CD14-positive monocyte (primary cell): Measurements from ENCODE around the gene PPM1K. TPM values are rescaled to one million over a fixed set of nuclear protein-coding genes. Genes with fewer than 3 reads are reported as not detected.

Experiments used
- DNase-seq, 3 donors: peaks; one replicate each; pipeline ENCODE4 v3.0.0-alpha.2; 2011 to 2022
- H2AFZ ChIP-seq: 2 replicates; pipeline ENCODE4 v1.6.0; 2012; ENCODE audit warnings: mild to moderate bottlenecking, low read depth, low read length, inconsistent platforms; ENCODE audit not compliant: insufficient read depth, poor library complexity, severe bottlenecking
- H3K27ac ChIP-seq, 2 donors: 1 replicate in 1 of 2; 2 replicates in 1 of 2; pipeline ENCODE4 v1.5.1; 2012 to 2013; ENCODE audit warnings: low read length in 2 of 2, control low read depth in 1 of 2, inconsistent platforms in 1 of 2, low read depth in 1 of 2, mild to moderate bottlenecking in 1 of 2
- H3K27me3 ChIP-seq, 2 donors: one replicate each; pipeline versions ENCODE4 v1.6.0 to v1.6.1; 2011 to 2013; ENCODE audit warnings: low read length in 2 of 2; ENCODE audit not compliant: control insufficient read depth in 2 of 2, insufficient read depth in 2 of 2
- H3K36me3 ChIP-seq, 2 donors: replicated peaks in 1 of 2; 1 replicate in 1 of 2; 2 replicates in 1 of 2; pipeline versions ENCODE4 v1.5.1 to v1.6.1; 2012 to 2013; ENCODE audit warnings: low read length in 2 of 2, control low read depth in 1 of 2, inconsistent platforms in 1 of 2, mild to moderate bottlenecking in 1 of 2; ENCODE audit not compliant: insufficient read depth in 2 of 2, control insufficient read depth in 1 of 2
- H3K4me1 ChIP-seq, 2 donors: 1 replicate in 1 of 2; 2 replicates in 1 of 2; pipeline versions ENCODE4 v1.5.1 to v1.6.1; 2012 to 2013; ENCODE audit warnings: low read length in 2 of 2, control low read depth in 1 of 2, inconsistent platforms in 1 of 2, mild to moderate bottlenecking in 1 of 2, moderate library complexity in 1 of 2; ENCODE audit not compliant: insufficient read depth in 2 of 2, control insufficient read depth in 1 of 2
- H3K4me2 ChIP-seq: replicated peaks from 2 replicates; pipeline ENCODE3; 2012; ENCODE audit warnings: low read length, moderate library complexity, mild to moderate bottlenecking; ENCODE audit not compliant: poor library complexity, severe bottlenecking; ENCODE audit errors: extremely low read depth
- H3K4me3 ChIP-seq, 3 experiments: fragments of 200-600 bp in 1 of 3; sonication (generic) in 1 of 3; replicated peaks in 1 of 3; 1 replicate in 2 of 3; 2 replicates in 1 of 3; pipeline ENCODE4 v1.5.1; 2011 to 2013; ENCODE audit warnings: low read length in 3 of 3, mild to moderate bottlenecking in 3 of 3, control low read depth in 2 of 3, low read depth in 2 of 3, inconsistent platforms in 1 of 3, moderate library complexity in 1 of 3
- H3K79me2 ChIP-seq: 2 replicates; pipeline ENCODE4 v1.6.0; 2012; ENCODE audit warnings: mild to moderate bottlenecking, control low read depth, inconsistent platforms, low read length, moderate library complexity; ENCODE audit not compliant: insufficient read depth
- H3K9ac ChIP-seq: 2 replicates; pipeline ENCODE4 v1.6.0; 2017; ENCODE audit warnings: low read length, mild to moderate bottlenecking; ENCODE audit not compliant: insufficient read depth, poor library complexity, severe bottlenecking
- H3K9me3 ChIP-seq, 2 donors: replicated peaks in 1 of 2; 1 replicate in 1 of 2; 2 replicates in 1 of 2; pipeline versions ENCODE4 v1.5.1 to v1.6.1; 2012 to 2013; ENCODE audit warnings: low read length in 2 of 2, control low read depth in 1 of 2; ENCODE audit not compliant: control insufficient read depth in 1 of 2, insufficient read depth in 1 of 2
- H4K20me1 ChIP-seq: 2 replicates; pipeline ENCODE4 v1.6.0; 2012; ENCODE audit warnings: mild to moderate bottlenecking, low read length, control low read depth, moderate library complexity; ENCODE audit not compliant: insufficient read depth
- H3K27ac Mint-ChIP-seq, 7 donors: one replicate each; pipeline ENCODE4 v1.8.0; 2020; ENCODE audit warnings: mild to moderate bottlenecking in 7 of 7, mixed read lengths in 7 of 7, moderate library complexity in 6 of 7, inconsistent platforms in 2 of 7
- H3K27me3 Mint-ChIP-seq, 3 donors: one replicate each; pipeline ENCODE4 v1.8.0; 2021 to 2022; ENCODE audit warnings: low read depth in 3 of 3, mild to moderate bottlenecking in 3 of 3, mixed read lengths in 3 of 3, moderate library complexity in 3 of 3, inconsistent platforms in 1 of 3
- H3K36me3 Mint-ChIP-seq, 2 donors: one replicate each; pipeline ENCODE4 v1.8.0; 2020; ENCODE audit warnings: mixed read lengths in 2 of 2, inconsistent platforms in 1 of 2, mild to moderate bottlenecking in 1 of 2
- H3K4me1 Mint-ChIP-seq: one replicate; pipeline ENCODE4 v1.8.0; 2020; ENCODE audit warnings: mild to moderate bottlenecking, mixed read lengths
- H3K4me3 Mint-ChIP-seq, 2 donors: one replicate each; pipeline ENCODE4 v1.8.0; 2020; ENCODE audit warnings: mild to moderate bottlenecking in 2 of 2, mixed read lengths in 2 of 2, moderate library complexity in 1 of 2
- H3K9me3 Mint-ChIP-seq, 7 donors: one replicate each; pipeline ENCODE4 v1.8.0; 2020 to 2022; ENCODE audit warnings: mixed read lengths in 7 of 7, mild to moderate bottlenecking in 6 of 7, moderate library complexity in 6 of 7, inconsistent platforms in 2 of 7
- WGBS: methylation state at CpG from one replicate; pipeline ENCODE4 v1.1.5; 2013; ENCODE audit warnings: missing lambda C conversion rate; ENCODE audit not compliant: insufficient coverage; 5-methylcytosine and 5-hydroxymethylcytosine counted together
- intact Hi-C, 2 donors: fragments of 100-400 bp; cut with micrococcal nuclease; formaldehyde crosslinking; loops; one replicate each; pipeline versions ENCODE4 v1.15.0 to v1.15.1; 2023
- polyA plus RNA-seq, 3 donors: library from polyadenylated mRNA; depleted of rRNA in 1 of 3; unstranded in 2 of 3; stranded (reverse) in 1 of 3; fragments of 300-500 nt in 2 of 3; fragments of >200 nt in 1 of 3; fragmentation: Illumina TruSeq in 2 of 3; gene quantifications; 1 replicate in 2 of 3; 2 replicates in 1 of 3; pipeline ENCODE4 v1.2.3, GENCODE V29; 2012 to 2021
- TF ChIP-seq, protein P1 (sequence below): fragments of 200-600 bp; IDR thresholded peaks from one replicate; pipeline ENCODE4 v1.8.0; 2022; ENCODE audit warnings: antibody characterized with exemption, mild to moderate bottlenecking

The PPM1K gene
- polyA plus RNA-seq, 3 donors = 5.7 to 11.0 (median 7.0) TPM

- intact Hi-C loops = loop anchor here in 1 of 2 donors (5.0 to 10.0 kb wide), 4 partner anchors 98 to 831 kb away; partner anchors contain the start of genes HERC3, HERC5 and TIGD2
- H3K9me3 Mint-ChIP-seq = peaks cover 0 to 2% (median 0%) of the 10 kb centered on the region in 7 donors
- peak overlapping the region; percentile 74 for H3K4me2 ChIP-seq
Observed at GRCh38 chr4:88283661-88284438, 511 bp downstream of the PPM1K start.

DNA sequence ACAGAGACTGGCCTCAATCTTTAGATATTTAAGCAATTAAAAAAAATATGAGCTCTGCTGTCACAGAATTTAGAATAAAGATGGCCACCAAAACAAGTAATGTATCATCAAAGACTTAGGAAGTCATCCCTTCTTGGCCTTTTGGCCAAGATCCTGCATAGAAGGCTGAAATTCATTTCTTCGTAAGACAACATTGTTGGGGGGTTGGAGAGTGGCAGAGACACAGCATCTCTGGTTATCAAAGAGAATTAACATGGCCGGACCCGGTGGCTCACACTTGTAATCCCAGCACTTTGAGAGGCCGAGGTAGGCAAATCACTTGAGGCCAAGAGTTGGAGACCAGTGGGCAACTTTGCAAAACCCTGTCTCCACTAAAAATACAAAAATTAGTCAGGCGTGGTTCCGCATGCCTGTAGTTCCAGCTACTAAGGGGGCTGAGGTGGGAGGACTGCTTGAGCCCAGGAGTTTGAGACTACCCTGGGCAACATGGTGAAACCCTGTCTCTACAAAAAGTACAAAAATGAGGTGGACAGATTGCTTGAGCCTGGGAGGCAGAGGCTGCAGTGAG, 4.0 kb downstream of the PPM1K start:
- DNase-seq = no peak
- peaks cover 0 to 3% (median 2%) of the 10 kb centered on the region in 7 donors for H3K9me3 Mint-ChIP-seq
- Histone ChIP-seq H3K27ac (no peak overlapping the region), H3K27me3 (no peaks in the 10 kb centered on the region), H3K9ac (no peak overlapping the region), H3K36me3 (no peaks in the 10 kb centered on the region), H4K20me1 (no peaks in the 10 kb centered on the region), H3K9me3 (no peaks in the 10 kb centered on the region), H2AFZ (no peak overlapping the region), H3K4me1 (peaks cover 38 to 42% of the 10 kb centered on the region in 2 donors), H3K4me3 (no peak overlapping the region), H3K79me2 (peaks cover 49% of the 10 kb centered on the region), H3K4me2 (no peak overlapping the region)
- H3K36me3 Mint-ChIP-seq = peaks cover 0 to 3% of the 10 kb centered on the region in 2 donors
- H3K27me3 Mint-ChIP-seq = no peaks in the 10 kb centered on the region
- intact Hi-C loops = loop anchor here in 1 of 2 donors (5.0 to 10.0 kb wide), 4 partner anchors 102 to 834 kb away; partner anchors contain the start of genes HERC3, HERC5 and TIGD2
- no peak overlapping the region for H3K4me3 Mint-ChIP-seq
- WGBS = 89% methylated on average over 3 of the region's 6 CpGs
- peaks cover 47% of the 10 kb centered on the region for H3K4me1 Mint-ChIP-seq
- H3K27ac Mint-ChIP-seq = no peak overlapping the region
- TF ChIP-seq, protein P1, sequence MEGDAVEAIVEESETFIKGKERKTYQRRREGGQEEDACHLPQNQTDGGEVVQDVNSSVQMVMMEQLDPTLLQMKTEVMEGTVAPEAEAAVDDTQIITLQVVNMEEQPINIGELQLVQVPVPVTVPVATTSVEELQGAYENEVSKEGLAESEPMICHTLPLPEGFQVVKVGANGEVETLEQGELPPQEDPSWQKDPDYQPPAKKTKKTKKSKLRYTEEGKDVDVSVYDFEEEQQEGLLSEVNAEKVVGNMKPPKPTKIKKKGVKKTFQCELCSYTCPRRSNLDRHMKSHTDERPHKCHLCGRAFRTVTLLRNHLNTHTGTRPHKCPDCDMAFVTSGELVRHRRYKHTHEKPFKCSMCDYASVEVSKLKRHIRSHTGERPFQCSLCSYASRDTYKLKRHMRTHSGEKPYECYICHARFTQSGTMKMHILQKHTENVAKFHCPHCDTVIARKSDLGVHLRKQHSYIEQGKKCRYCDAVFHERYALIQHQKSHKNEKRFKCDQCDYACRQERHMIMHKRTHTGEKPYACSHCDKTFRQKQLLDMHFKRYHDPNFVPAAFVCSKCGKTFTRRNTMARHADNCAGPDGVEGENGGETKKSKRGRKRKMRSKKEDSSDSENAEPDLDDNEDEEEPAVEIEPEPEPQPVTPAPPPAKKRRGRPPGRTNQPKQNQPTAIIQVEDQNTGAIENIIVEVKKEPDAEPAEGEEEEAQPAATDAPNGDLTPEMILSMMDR = no peak

More at GRCh38 chr4:88283661-88284438, 511 bp downstream of the PPM1K start:
- under 1% methylated on average over 56 of the region's 66 CpGs for WGBS
- Histone ChIP-seq H3K9ac (peak overlapping the region; percentile 64), H3K27ac (peak overlapping the region; percentile 85 to 92), H2AFZ (peak overlapping the region; percentile 86), H3K4me1 (peaks cover 20 to 21% of the 10 kb centered on the region in 2 donors), H3K9me3 (no peaks in the 10 kb centered on the region), H3K4me3 (peak overlapping the region; percentile 61 to 89 (median 77)), H3K79me2 (peaks cover 34% of the 10 kb centered on the region), H4K20me1 (no peaks in the 10 kb centered on the region), H3K36me3 (no peaks in the 10 kb centered on the region), H3K27me3 (no peaks in the 10 kb centered on the region)
- Mint-ChIP-seq H3K27me3 (no peaks in the 10 kb centered on the region), H3K27ac (peak overlapping the region; percentile 96 to 99 (median 98)), H3K4me3 (peak overlapping the region; percentile 98), H3K36me3 (no peaks in the 10 kb centered on the region), H3K4me1 (peaks cover 29% of the 10 kb centered on the region)
- TF ChIP-seq, protein P1 = no peak
- peak; percentile 40 to 55 (median 44) for DNase-seq
